Body of pancreas (tissue), 4 donors: ENCODE results near the gene CDK4. TPM values are rescaled to one million over a fixed set of nuclear protein-coding genes. Genes with fewer than 3 reads are reported as not detected.

ENCODE experiments used
- ATAC-seq: fragments of 150-250 bp; one replicate; pipeline ENCODE4 v1.9.1; 2016
- DNase-seq, 4 donors: peaks; one replicate each; pipeline ENCODE4 v3.0.0-alpha.2; 2019
- H3K27ac ChIP-seq, 4 donors: fragments of 200-600 bp; sonication (generic); 1 replicate in 3 of 4; 2 replicates in 1 of 4; pipeline versions ENCODE4 v1.5.1 to v1.6.1; 2016 to 2019; ENCODE audit warnings: mild to moderate bottlenecking in 1 of 4, mixed read lengths in 1 of 4, moderate library complexity in 1 of 4
- H3K27me3 ChIP-seq, 2 donors: fragments of 200-600 bp; sonication (generic); one replicate each; pipeline ENCODE4 v1.6.0; 2016; ENCODE audit warnings: mild to moderate bottlenecking in 1 of 2
- H3K36me3 ChIP-seq, 2 donors: fragments of 200-600 bp; sonication (generic); replicated peaks in 1 of 2; 2 replicates each; pipeline ENCODE4 v1.5.1; 2016; ENCODE audit warnings: low read depth in 2 of 2; ENCODE audit not compliant: insufficient read depth in 1 of 2
- H3K4me1 ChIP-seq: fragments of 200-600 bp; sonication (generic); one replicate; pipeline ENCODE4 v1.6.0; 2016
- H3K4me3 ChIP-seq, 2 donors: fragments of 200-600 bp; sonication (generic); 1 replicate in 1 of 2; 2 replicates in 1 of 2; pipeline ENCODE4 v1.5.1; 2016 to 2019
- H3K9me3 ChIP-seq, 3 donors: fragments of 200-600 bp; sonication (generic); 1 replicate in 2 of 3; 2 replicates in 1 of 3; pipeline ENCODE4 v1.5.1; 2016
- POLR2A ChIP-seq, 3 donors: fragments of 450-650 bp; IDR thresholded peaks; one replicate each; pipeline ENCODE4 v1.6.1; 2016; ENCODE audit warnings: antibody characterized with exemption in 3 of 3, mild to moderate bottlenecking in 2 of 3
- WGBS, 2 donors: methylation state at CpG; one replicate each; pipeline ENCODE4 v1.1.5; 2017; 5-methylcytosine and 5-hydroxymethylcytosine counted together
- intact Hi-C: fragments of 100-400 bp; cut with DNase I; formaldehyde crosslinking; loops from one replicate; pipeline ENCODE4 v1.15.1; 2023
- total RNA-seq, 2 donors: library from RNA; depleted of rRNA; stranded (reverse); fragments of >200 nt; gene quantifications; one replicate each; pipeline ENCODE4 v1.1.0, GENCODE V29; 2016
- TF ChIP-seq, protein P1 (sequence below), 7 experiments: fragments of 450-650 bp in 4 of 7; fragments of 200-600 bp in 3 of 7; sonication (generic) in 3 of 7; IDR thresholded peaks; one replicate each; pipeline ENCODE4 v1.5.1; 2016 to 2019; ENCODE audit warnings: antibody characterized with exemption in 7 of 7

CDK4 gene
- total RNA-seq, 2 donors from 2014 or later: 27.0 to 81.2 TPM

DNA sequence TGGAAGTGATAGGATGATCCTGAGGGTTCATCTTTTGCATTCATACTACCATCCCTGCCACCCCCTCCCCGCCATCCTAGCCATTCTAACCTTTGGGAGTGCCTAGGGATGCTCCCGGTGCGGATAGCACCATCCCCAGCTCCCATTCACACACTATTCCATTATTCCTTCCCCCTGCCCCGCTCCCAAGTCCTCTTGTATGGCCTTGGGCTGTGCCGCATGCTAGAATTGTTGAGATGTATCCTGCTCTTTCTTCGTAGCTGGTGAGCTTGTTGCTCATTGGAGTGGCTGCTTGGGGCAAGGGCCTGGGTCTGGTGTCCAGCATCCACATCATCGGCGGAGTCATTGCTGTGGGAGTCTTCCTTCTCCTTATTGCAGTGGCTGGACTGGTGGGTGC, 6.6 kb downstream of the CDK4 start:
- Histone ChIP-seq H3K4me3 (peak overlapping the region; percentile 79 to 81), H3K27me3 (no peaks in the 10 kb centered on the region), H3K9me3 (no peaks in the 10 kb centered on the region), H3K36me3 (peaks cover 0 to 6% of the 10 kb centered on the region in 2 donors), H3K27ac (peak overlapping the region; percentile 91 to 96 (median 94)), H3K4me1 (peaks cover 20% of the 10 kb centered on the region)
- WGBS, 2 donors: 20 to 22% methylated on average over 7 to 8 of the region's 8 CpGs
- intact Hi-C loops: no loop called here
- ATAC-seq: no peak
- TF ChIP-seq POLR2A (IDR thresholded peaks at IDR 0.05): no peak
- TF ChIP-seq, protein P1, sequence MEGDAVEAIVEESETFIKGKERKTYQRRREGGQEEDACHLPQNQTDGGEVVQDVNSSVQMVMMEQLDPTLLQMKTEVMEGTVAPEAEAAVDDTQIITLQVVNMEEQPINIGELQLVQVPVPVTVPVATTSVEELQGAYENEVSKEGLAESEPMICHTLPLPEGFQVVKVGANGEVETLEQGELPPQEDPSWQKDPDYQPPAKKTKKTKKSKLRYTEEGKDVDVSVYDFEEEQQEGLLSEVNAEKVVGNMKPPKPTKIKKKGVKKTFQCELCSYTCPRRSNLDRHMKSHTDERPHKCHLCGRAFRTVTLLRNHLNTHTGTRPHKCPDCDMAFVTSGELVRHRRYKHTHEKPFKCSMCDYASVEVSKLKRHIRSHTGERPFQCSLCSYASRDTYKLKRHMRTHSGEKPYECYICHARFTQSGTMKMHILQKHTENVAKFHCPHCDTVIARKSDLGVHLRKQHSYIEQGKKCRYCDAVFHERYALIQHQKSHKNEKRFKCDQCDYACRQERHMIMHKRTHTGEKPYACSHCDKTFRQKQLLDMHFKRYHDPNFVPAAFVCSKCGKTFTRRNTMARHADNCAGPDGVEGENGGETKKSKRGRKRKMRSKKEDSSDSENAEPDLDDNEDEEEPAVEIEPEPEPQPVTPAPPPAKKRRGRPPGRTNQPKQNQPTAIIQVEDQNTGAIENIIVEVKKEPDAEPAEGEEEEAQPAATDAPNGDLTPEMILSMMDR (IDR thresholded peaks at IDR 0.05): peak in 1 of 7 experiments; percentile 2
- DNase-seq: no peak

- H3K9me3 ChIP-seq: no peaks in the 10 kb centered on the region
- peak; percentile 98 to 99 (median 98) for DNase-seq
- 1% methylated on average over 24 to 29 of the region's 29 CpGs for WGBS, 2 donors
- peaks cover 18% of the 10 kb centered on the region for H3K4me1 ChIP-seq
- peak within 1 kb of the TSS; percentile 79 to 81 for H3K4me3 ChIP-seq
- peak; percentile 97 for ATAC-seq
- intact Hi-C loops: no loop called here
- H3K27ac ChIP-seq: peak within 1 kb of the TSS; percentile 91 to 96 (median 94)
- H3K36me3 ChIP-seq: peaks cover 0 to 6% of the 10 kb centered on the region in 2 donors
- H3K27me3 ChIP-seq: peaks cover 0 to 4% of the 10 kb centered on the region in 2 donors
- TF ChIP-seq, protein P1 (IDR thresholded peaks at IDR 0.05): peak in 3 of 7 experiments; percentile 24 to 35 (median 29)
- TF ChIP-seq POLR2A (IDR thresholded peaks at IDR 0.05): peak; percentile 44 to 72 (median 67)
Observed at GRCh38 chr12:57744777-57745484, 7.2 kb downstream of the CDK4 start, which contains the start of gene TSPAN31. TSPAN31 (plus strand) TSS chr12:57745039; CDS start chr12:57745155, 116 bp downstream.

- DNase-seq (peak; percentile 74 to 82 (median 78)), ATAC-seq (peak; percentile 75)
- peak overlapping the region; percentile 58 to 79 for H3K4me3 ChIP-seq
- peaks cover 0 to 6% of the 10 kb centered on the region in 2 donors for H3K36me3 ChIP-seq
- intact Hi-C loops: no loop called here
- peaks cover 18% of the 10 kb centered on the region for H3K4me1 ChIP-seq
- H3K27ac ChIP-seq: peak overlapping the region; percentile 78 to 96 (median 93)
- H3K9me3 ChIP-seq: no peaks in the 10 kb centered on the region
- TF ChIP-seq, protein P1 (IDR thresholded peaks at IDR 0.05): no peak
- no peak for TF ChIP-seq POLR2A (IDR thresholded peaks at IDR 0.05)
- H3K27me3 ChIP-seq: peaks cover 0 to 5% of the 10 kb centered on the region in 2 donors
- 5 to 17% methylated on average over 2 to 21 of the region's 21 CpGs for WGBS, 2 donors
Observed at GRCh38 chr12:57744194-57744776, 7.8 kb downstream of the CDK4 start.

GRCh38 chr12:57743769-57744168, 8.3 kb downstream of the CDK4 start:
- H3K4me1 ChIP-seq: peaks cover 18% of the 10 kb centered on the region
- ATAC-seq (no peak), DNase-seq (no peak)
- 79 to 84% methylated on average over 2 of the region's 2 CpGs for WGBS, 2 donors
- peaks cover 0 to 6% of the 10 kb centered on the region in 2 donors for H3K36me3 ChIP-seq
- peak overlapping the region in 1 of 4 donors; percentile 91 for H3K27ac ChIP-seq
- TF ChIP-seq, protein P1 (IDR thresholded peaks at IDR 0.05): no peak
- no peak for TF ChIP-seq POLR2A (IDR thresholded peaks at IDR 0.05)
- intact Hi-C loops: no loop called here
- H3K4me3 ChIP-seq: no peak overlapping the region
- H3K9me3 ChIP-seq: no peaks in the 10 kb centered on the region
- H3K27me3 ChIP-seq: peaks cover 0 to 10% of the 10 kb centered on the region in 2 donors
